Keratinocyte (primary cell): ENCODE results near the gene HES3.

Experiments
- EZH2 ChIP-seq: IDR thresholded peaks from one replicate; pipeline ENCODE4 v1.6.1; 2012; ENCODE audit warnings: inconsistent platforms, mild to moderate bottlenecking, low read length, moderate library complexity
- TF ChIP-seq, protein P1 (sequence below), 3 experiments: IDR thresholded peaks in 1 of 3; conservative IDR thresholded peaks in 1 of 3; optimal IDR thresholded peaks in 1 of 3; 2 replicates in 2 of 3; 3 replicates in 1 of 3; pipeline versions ENCODE3 to v1.5.1; 2011; ENCODE audit warnings: low read length in 3 of 3, mild to moderate bottlenecking in 3 of 3, moderate library complexity in 2 of 3, control low read depth in 1 of 3, inconsistent platforms in 1 of 3; ENCODE audit not compliant: insufficient read depth in 2 of 3; ENCODE audit errors: extremely low read depth in 1 of 3

DNA sequence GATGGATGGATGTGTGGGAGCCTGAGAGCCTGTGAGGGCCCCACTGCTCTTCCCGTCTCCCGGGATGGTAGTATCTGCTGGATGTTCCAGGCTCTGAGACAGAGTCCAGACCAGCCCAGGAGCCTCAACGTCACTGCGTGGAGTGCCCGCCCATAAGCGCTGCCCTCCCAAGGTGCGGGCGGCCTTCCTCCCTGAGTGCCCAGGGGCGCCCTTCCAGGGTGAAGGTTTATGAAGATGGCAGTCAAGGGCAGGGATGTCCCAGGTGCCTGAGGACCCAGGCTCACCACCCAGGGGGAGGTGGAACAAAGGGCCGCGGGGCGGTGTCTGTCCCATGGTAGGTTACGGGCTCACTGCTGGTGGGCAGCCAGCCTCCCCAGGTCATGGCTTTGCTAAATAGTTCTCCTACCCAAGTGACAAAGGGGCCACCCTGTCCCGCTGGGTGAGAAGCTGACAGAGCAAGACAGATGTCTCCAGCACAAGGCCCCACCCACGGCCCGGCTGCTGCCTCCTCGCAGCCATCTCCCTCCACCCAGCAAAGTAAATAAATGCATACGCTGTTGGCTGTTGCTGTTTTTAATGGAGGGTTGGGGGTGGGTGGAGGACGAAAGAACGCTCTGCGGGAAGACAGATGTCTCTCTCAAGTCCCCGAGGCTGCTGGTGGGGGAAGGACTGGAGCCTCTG, 25.9 kb downstream of the HES3 start:
- TF ChIP-seq, protein P1, sequence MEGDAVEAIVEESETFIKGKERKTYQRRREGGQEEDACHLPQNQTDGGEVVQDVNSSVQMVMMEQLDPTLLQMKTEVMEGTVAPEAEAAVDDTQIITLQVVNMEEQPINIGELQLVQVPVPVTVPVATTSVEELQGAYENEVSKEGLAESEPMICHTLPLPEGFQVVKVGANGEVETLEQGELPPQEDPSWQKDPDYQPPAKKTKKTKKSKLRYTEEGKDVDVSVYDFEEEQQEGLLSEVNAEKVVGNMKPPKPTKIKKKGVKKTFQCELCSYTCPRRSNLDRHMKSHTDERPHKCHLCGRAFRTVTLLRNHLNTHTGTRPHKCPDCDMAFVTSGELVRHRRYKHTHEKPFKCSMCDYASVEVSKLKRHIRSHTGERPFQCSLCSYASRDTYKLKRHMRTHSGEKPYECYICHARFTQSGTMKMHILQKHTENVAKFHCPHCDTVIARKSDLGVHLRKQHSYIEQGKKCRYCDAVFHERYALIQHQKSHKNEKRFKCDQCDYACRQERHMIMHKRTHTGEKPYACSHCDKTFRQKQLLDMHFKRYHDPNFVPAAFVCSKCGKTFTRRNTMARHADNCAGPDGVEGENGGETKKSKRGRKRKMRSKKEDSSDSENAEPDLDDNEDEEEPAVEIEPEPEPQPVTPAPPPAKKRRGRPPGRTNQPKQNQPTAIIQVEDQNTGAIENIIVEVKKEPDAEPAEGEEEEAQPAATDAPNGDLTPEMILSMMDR (optimal IDR thresholded peaks at IDR 0.05 in 1 of 3, IDR thresholded peaks at IDR 0.05 in 1 of 3, conservative IDR thresholded peaks at IDR 0.05 in 1 of 3; ENCODE audit: extremely low read depth in 1 of 3, insufficient read depth in 2 of 3, low read length in 3 of 3), result no peak
- no peak for TF ChIP-seq EZH2
